IPS DF 19.7 (cell line): ENCODE measurements around the gene PI4KB.
"Not testable (repeated sequence)": the region's sequence is repeated elsewhere in the genome, so short reads cannot be mapped to it uniquely, and the experiment has no call there.

Experiments
- DNase-seq: peaks from one replicate; pipeline ENCODE4 v3.0.0-alpha.2; 2013; ENCODE audit warnings: low read depth, low spot score

Gene PI4KB

GRCh38 chr1:151281225-151281968, 45.8 kb downstream of the PI4KB start:
- DNase-seq = peak; percentile 88

GRCh38 chr1:151277249-151277648, 50.0 kb downstream of the PI4KB start:
- DNase-seq = no peak

- DNase-seq = not testable (repeated sequence)
These were observed 51.9 kb downstream of the PI4KB start for GRCh38 chr1:151275341-151275740.

GRCh38 chr1:151273924-151274466, 53.2 kb downstream of the PI4KB start:
- no peak for DNase-seq

GRCh38 chr1:151267760-151268159, 59.5 kb downstream of the PI4KB start:
- DNase-seq = no peak

GRCh38 chr1:151266821-151267220, 60.4 kb downstream of the PI4KB start:
- no peak for DNase-seq

GRCh38 chr1:151266315-151266714, 60.9 kb downstream of the PI4KB start:
- no peak for DNase-seq

GRCh38 chr1:151265446-151266236, 61.6 kb downstream of the PI4KB start:
- DNase-seq = no peak

GRCh38 chr1:151259351-151259750, 67.9 kb downstream of the PI4KB start:
- DNase-seq = no peak

GRCh38 chr1:151255381-151255780, 71.8 kb downstream of the PI4KB start:
- DNase-seq = no peak

- DNase-seq = peak; percentile 91
These were observed 72.7 kb downstream of the PI4KB start, which contains the start of gene PSMD4 for GRCh38 chr1:151254217-151255213. PSMD4 (plus strand) TSS chr1:151254734; CDS start chr1:151254783, 49 bp downstream.

GRCh38 chr1:151251656-151252470, 75.4 kb downstream of the PI4KB start:
- peak; percentile 25 for DNase-seq

GRCh38 chr1:151246786-151247185, 80.4 kb downstream of the PI4KB start:
- DNase-seq = no peak

- DNase-seq = no peak
These were observed 83.5 kb downstream of the PI4KB start for GRCh38 chr1:151243683-151244216.

GRCh38 chr1:151242442-151242841, 84.8 kb downstream of the PI4KB start:
- DNase-seq = no peak
